Prostate gland (tissue), 2 donors: ENCODE data around the gene SNRPB.

Experiments
- CTCF ChIP-seq, 4 experiments: fragments of 200-600 bp in 2 of 4; fragments of 450-650 bp in 2 of 4; sonication (generic) in 2 of 4; IDR thresholded peaks; 1 replicate in 3 of 4; 2 replicates in 1 of 4; pipeline ENCODE4 v1.5.1; 2016 to 2019; ENCODE audit warnings: antibody characterized with exemption in 4 of 4, mild to moderate bottlenecking in 2 of 4, moderate library complexity in 2 of 4
- POLR2A ChIP-seq: fragments of 450-650 bp; IDR thresholded peaks from one replicate; pipeline ENCODE4 v1.6.1; 2016; ENCODE audit warnings: antibody characterized with exemption, mild to moderate bottlenecking

DNA sequence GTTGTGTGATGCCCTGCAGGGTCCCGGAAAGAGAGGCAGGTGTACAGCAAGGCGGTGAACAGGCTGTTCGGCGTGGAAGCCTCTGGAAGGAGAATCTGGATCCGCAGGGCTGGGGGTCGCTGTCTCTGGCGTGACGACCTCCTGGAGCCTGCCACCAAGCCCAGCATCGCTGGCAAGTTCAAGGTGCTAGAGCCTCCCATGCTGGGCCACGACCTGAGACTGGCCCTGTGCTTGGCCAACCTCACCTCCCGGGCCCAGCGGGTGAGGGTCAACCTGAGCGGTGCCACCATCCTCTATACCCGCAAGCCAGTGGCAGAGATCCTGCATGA, 53.4 kb downstream of the SNRPB start:
- TF ChIP-seq CTCF (IDR thresholded peaks at IDR 0.05) (no peak), POLR2A (no peak)
